22Rv1 (cell line): ENCODE measurements around the gene NLRP6.

Experiments used
- ZFX ChIP-seq: fragments of 450-650 bp; IDR thresholded peaks from 2 replicates; pipeline ENCODE4 v1.6.1; 2017; ENCODE audit warnings: antibody characterized with exemption, borderline replicate concordance
- TF ChIP-seq, protein P1 (sequence below): fragments of 450-650 bp; IDR thresholded peaks from 2 replicates; pipeline ENCODE4 v1.5.1; 2017; ENCODE audit warnings: mild to moderate bottlenecking

DNA sequence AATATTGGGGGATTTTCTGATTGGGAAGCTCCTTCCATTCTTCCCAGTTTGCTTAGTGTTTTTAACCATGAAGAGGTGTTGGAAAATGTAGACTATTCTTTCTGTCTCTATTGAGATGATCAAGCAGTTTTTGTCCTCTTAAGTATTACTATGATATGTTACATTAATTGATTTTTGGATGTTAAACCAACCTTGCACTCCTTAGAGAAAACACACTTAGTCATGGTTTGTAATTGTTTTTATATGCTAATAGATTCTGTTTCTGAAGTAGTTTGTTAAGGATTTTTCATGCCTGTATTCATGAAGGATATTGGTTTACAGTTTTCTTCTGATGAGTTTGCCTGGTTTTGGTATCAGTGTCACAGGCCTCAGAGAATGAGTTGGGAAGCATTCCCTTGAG is 2.0 kb upstream of the NLRP6 start:
- TF ChIP-seq, protein P1, sequence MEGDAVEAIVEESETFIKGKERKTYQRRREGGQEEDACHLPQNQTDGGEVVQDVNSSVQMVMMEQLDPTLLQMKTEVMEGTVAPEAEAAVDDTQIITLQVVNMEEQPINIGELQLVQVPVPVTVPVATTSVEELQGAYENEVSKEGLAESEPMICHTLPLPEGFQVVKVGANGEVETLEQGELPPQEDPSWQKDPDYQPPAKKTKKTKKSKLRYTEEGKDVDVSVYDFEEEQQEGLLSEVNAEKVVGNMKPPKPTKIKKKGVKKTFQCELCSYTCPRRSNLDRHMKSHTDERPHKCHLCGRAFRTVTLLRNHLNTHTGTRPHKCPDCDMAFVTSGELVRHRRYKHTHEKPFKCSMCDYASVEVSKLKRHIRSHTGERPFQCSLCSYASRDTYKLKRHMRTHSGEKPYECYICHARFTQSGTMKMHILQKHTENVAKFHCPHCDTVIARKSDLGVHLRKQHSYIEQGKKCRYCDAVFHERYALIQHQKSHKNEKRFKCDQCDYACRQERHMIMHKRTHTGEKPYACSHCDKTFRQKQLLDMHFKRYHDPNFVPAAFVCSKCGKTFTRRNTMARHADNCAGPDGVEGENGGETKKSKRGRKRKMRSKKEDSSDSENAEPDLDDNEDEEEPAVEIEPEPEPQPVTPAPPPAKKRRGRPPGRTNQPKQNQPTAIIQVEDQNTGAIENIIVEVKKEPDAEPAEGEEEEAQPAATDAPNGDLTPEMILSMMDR, result no peak
- no peak for TF ChIP-seq ZFX
